GM12892 (cell line): ENCODE data around the gene MRPS7. TPM values are rescaled to one million over a fixed set of nuclear protein-coding genes. Genes with fewer than 3 reads are reported as not detected.

Experiments
- DNase-seq: peaks from one replicate; pipeline ENCODE4 v3.0.0; 2011; ENCODE audit not compliant: insufficient read length
- FAIRE-seq: peaks from 2 replicates; lab custom pipeline; 2011; peaks lifted over from hg19 to GRCh38; lab: Jason Lieb, UNC
- POLR2A ChIP-seq: IDR thresholded peaks from 2 replicates; pipeline ENCODE4 v1.6.1; 2011; ENCODE audit warnings: low read depth, low read length, control low read depth
- POLR2AphosphoS5 ChIP-seq: IDR thresholded peaks from 2 replicates; pipeline ENCODE4 v1.6.1; 2011; ENCODE audit warnings: low read depth, low read length, control low read depth
- TAF1 ChIP-seq: IDR thresholded peaks from 2 replicates; pipeline ENCODE4 v1.6.1; 2011; ENCODE audit warnings: low read depth, mild to moderate bottlenecking, control low read depth, low read length, borderline replicate concordance
- polyA plus RNA-seq: library from polyadenylated mRNA; unstranded; fragments of >200 nt; gene quantifications from one replicate; pipeline ENCODE4 v1.2.1, GENCODE V29; 2012; ENCODE audit warnings: missing spikeins, inconsistent platforms; ENCODE audit not compliant: missing spikeins

The MRPS7 gene
- polyA plus RNA-seq = 77.8 TPM

DNA sequence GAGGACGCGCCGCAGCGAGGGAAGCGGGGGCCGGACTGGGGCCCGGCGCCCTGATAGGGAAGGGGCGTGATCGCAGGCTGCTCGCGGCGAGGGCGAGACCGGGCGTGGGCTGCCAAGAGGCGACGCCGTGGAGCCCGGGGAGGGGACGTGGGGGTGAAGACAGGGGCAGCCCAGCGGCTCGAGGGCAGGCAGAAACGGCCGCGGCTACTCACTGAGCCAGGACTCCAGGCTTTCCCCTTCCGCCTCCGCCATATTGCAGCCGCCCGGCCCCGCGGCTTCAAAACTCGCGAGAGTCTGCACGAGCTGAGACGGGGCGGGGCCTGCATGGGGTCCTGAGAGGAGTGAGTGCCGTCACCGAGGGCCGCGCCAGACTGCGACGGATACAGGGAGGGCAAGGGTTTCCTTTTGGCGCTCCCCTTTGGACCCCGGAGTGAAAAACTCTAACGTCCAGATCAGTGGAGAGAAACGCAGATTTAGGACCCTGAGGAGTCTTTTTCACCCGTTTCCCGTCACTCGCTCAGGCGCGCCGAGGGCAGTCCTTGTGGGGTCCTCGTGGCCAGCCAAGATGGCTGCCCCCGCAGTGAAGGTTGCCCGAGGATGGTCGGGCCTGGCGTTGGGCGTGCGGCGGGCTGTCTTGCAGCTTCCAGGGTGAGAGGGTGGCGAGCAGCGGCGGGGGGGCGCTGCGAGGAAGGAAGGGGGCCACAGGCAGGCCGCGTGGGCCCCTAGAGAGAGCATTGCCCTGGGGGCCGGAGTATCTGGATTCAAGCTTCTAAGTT is at the start of gene MRPS7, which contains the start of gene GGA3:
TSS of gene MRPS7 (plus strand) at position 544 of the 776 bp plus-strand sequence. CDS start at position 566, 22 bp downstream.
TSS of gene GGA3 (minus strand) at position 271 of the 776 bp plus-strand sequence. CDS start at position 252, 19 bp downstream.
- DNase-seq (peak; percentile 94), FAIRE-seq (peak; percentile 94)
- TF ChIP-seq TAF1 (peak; percentile 92), POLR2A (peak; percentile 86), POLR2AphosphoS5 (peak; percentile 75)

DNA sequence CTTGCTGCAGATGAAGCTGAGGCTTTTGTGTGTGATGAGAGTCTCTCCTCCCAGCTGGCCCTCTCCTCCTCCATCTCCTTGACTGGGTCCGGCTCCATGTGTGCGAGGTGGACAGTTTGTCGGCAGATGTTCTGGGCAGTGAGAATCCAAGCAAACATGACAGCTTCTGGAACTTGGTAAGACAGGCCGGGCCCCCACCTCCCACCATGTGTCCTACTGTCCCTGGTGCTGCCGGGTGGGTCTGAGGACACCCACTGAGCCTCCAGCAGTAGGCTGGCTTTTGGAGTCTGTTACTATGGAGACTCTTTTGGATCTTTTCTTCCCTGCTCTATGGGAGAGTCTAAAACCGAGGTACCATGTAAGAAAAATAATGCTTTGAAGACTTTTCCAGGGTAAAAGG is 43.5 kb upstream of the MRPS7 start:
- no peak for TF ChIP-seq POLR2A
- DNase-seq (no peak), FAIRE-seq (no peak)

DNA sequence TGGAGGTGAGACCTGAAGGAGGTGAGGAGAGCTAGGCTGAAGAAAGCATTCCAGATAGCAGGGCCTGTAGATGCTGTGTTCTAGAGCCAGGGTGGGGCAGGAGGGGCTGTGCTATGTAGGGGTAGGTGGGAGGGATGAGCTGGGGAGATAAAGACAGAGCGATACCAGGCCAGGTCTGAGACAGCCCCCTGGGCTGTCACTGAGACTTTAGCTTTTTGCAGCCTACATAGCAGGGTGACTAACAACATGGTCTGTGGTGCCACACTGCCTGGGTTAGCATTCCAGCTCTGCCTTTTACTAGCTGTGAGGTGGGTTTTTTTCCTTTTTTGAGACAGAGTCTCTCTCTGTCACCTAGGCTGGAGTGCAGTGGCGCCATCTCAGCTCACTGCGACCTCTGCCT is 41.9 kb upstream of the MRPS7 start:
- DNase-seq (no peak), FAIRE-seq (no peak)
- TF ChIP-seq POLR2A (no peak), POLR2AphosphoS5 (no peak), TAF1 (no peak)

DNA sequence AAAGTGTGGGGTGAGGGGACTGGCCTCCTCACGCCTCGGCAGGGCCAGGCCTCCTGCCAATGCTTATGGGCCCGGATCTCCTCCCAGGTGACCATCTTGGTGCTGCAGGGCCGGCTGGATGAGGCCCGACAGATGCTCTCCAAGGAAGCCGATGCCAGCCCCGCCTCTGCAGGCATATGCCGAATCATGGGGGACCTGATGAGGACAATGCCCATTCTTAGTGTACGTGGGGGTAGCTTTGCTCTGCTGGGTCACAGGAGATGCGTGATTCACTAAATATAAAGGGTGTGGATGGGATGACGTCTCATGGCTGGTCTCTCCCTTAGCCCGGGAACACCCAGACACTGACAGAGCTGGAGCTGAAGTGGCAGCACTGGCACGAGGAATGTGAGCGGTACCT is 36.7 kb upstream of the MRPS7 start:
- DNase-seq (no peak), FAIRE-seq (no peak)
- TF ChIP-seq POLR2A (no peak), POLR2AphosphoS5 (no peak), TAF1 (no peak)

DNA sequence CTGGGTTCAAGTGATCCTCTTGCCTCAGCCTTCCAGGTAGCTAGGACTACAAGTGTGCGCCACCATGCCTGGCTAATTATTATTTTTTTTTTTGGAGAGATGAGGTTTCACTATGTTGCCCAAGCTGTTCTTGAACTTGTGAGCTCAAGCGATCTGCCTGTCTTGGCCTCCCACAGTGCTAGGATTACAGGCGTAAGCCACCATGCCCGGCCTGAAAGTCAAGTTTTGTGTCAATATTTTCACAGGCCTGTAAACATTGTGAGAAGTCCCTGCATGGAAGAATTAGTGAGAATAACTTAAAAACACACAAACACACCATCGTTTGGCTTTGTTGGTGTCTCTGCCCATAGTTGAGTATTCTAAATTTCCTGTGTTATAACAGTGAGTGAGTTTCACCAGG is 34.0 kb upstream of the MRPS7 start:
- TF ChIP-seq TAF1 = no peak
- TF ChIP-seq POLR2AphosphoS5 = no peak
- no peak for TF ChIP-seq POLR2A
- FAIRE-seq (no peak), DNase-seq (no peak)

DNA sequence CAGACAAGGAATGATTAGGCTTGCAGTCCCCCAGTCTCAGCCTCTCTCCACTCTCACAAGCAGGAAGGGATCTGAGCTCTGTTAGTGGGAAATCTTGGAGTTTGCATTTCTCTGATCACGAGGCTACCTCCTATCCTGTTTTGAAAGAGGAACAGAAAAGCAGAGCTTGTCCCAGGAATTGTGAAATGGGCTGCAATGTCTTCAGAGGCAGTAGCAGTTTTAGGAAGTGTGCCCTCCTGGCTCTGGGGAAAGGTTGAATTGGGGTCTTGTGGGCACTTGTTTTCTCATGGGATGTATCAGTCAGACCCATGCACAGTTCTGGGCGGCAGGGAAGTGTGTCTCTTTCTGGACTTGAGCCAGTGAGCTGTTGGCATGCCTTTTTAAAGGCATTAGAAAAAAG is 33.4 kb upstream of the MRPS7 start:
- DNase-seq = no peak

DNA sequence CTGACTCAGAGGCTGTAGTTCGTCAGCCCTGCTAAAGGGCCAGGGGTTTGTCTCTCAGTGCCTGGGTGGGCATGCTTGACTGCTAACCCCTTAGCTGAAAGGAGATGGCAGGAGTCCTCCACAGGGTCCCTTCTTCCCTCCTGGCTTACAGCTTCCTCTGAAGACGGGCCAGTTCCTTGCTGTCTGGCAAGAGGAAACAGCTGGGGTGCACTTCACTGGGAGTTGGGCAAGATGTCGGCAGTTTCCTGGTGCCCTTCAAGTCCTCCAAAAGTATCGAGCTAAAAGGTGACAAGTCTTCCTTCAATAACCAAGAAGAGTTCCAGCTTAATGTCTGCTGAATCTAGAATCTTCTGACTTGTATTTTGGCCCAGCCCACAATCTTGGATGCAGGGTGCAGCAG is 32.8 kb upstream of the MRPS7 start:
- TF ChIP-seq POLR2AphosphoS5 = no peak
- no peak for TF ChIP-seq TAF1
- no peak for TF ChIP-seq POLR2A
- FAIRE-seq (no peak), DNase-seq (no peak)

More for the DNA sequence above, 33.4 kb upstream of the MRPS7 start:
- FAIRE-seq = no peak
- TF ChIP-seq POLR2AphosphoS5 = no peak

DNA sequence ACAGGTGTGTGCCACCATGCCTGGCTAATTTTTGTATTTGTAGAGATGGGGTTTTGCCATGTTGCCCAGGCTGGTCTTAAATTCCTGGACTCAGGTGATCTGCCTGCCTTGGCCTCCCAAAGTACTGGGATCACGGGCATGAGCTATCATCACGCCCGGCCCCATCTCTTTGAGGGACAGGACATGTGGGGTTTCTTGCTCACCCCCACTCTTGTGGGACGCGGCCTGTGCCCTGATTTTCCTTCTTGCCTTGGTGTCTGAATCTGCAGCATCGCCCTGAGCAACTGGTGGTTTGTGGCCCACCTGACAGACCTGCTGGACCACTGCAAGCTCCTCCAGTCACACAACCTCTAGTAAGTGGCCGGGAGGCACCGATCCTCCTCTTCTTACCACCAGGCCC is 30.6 kb upstream of the MRPS7 start:
- TF ChIP-seq TAF1 (no peak), POLR2AphosphoS5 (no peak), POLR2A (no peak)
- FAIRE-seq (no peak), DNase-seq (no peak)

DNA sequence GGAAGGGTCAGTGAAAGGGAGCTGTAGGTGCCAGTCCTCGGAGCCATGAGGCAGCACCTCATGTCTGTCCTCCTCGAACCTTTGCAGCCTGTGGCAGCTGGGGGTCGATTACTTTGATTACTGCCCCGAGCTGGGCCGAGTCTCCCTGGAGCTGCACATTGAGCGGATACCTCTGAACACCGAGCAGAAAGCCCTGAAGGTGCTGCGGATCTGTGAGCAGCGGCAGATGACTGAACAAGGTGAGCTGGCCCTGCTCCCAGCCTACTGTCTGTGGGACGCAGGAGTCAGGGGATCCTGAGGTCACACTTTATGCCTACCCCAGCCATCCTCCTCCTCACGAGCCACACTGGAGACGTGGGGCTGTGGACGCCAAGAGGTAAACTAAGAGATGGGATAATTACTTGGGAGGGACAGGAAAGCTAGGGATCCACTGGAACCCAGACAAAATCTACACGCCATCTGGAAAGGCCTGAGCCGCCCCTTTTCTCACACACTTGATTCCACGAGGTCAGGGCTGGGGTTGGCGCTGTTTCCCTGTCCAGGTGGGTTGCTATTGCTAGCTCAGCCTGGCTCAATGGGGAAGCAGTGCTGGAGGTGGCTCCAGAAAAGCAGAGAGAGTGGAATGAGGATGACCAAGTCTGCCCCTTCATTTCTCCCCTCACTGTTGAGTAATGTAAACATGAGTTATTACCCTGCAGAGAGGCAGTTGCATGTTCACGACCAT is 29.8 kb upstream of the MRPS7 start:
- no peak for FAIRE-seq
- TF ChIP-seq POLR2A = no peak
- TF ChIP-seq TAF1 = no peak
- TF ChIP-seq POLR2AphosphoS5 = no peak
- no peak for DNase-seq

DNA sequence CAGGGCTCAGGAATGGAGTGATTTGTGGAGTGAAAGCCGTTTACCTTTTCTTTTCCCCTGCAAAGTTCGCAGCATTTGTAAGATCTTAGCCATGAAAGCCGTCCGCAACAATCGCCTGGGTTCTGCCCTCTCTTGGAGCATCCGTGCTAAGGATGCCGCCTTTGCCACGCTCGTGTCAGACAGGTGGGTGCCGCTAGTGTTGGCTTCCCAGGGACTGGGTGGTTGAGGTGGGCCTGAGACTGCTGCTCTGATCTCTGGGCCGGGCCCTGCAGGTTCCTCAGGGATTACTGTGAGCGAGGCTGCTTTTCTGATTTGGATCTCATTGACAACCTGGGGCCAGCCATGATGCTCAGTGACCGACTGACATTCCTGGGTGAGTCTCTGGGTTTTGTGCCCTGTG is 28.9 kb upstream of the MRPS7 start:
- FAIRE-seq (no peak), DNase-seq (no peak)
- no peak for TF ChIP-seq POLR2A
- no peak for TF ChIP-seq TAF1
- TF ChIP-seq POLR2AphosphoS5 = no peak; the same call in 1 of the 2 replicates

DNA sequence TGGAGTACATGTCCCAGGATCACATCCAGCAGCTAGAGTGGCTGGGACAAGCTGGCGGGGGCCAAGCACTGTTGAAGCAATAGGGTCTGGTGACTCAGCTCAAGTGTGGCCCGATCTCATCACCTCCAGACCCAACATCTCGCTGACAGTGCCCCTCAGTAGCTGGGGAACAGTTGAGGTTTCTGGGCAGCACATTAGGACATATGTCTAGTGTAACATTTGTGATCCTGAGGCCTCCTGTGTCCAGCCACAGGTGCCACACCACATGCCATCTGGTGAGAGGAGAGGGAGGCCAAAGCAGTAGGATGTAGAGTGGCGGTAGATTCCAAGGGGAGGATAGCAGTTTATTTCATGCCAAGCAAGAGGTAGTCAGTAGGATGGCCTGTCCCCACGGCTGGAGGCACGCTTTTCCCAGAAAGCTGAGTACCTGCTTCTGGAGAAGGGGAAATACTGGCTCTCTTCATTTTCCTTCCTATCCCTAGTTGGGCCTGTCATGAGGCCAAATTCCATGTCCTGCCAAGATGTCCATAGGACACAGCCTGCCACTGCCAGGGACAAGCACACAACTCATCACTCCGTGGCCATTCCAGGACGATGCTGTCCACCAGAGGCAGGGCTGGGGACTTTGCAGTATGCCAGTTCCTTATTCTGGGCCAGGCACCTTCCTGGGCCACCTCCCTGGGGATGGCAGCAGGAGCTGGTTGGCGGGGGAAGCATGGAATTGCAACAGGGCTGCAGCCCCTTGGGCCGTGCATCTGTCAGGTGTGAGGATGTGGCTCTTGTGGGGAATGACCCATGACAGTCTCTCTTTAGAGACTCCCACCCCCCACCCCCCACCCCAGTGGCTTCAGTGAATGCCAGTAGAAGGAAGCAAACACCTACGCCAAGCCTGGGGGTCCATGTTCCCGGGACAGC is 24.3 kb upstream of the MRPS7 start:
- FAIRE-seq (no peak), DNase-seq (no peak)
- no peak for TF ChIP-seq TAF1
- peak; percentile 31; the same call in 1 of the 2 replicates for TF ChIP-seq POLR2A
- TF ChIP-seq POLR2AphosphoS5 = no peak; the same call in 1 of the 2 replicates
